Neural progenitor cell (in vitro differentiated cells): Measurements from ENCODE around the gene CXCL5. TPM values are rescaled to one million over a fixed set of nuclear protein-coding genes. Genes with fewer than 3 reads are reported as not detected.

Experiments used
- DNase-seq: peaks from one replicate; pipeline ENCODE4 v3.0.0-alpha.2; 2016; ENCODE audit warnings: low spot score
- H2AFZ ChIP-seq: fragments of 200-600 bp; sonication (generic); replicated peaks from 2 replicates; pipeline ENCODE4 v1.6.1; 2016; ENCODE audit warnings: antibody characterized with exemption
- H3F3A ChIP-seq: fragments of 200-600 bp; sonication (generic); 2 replicates; pipeline ENCODE4 v1.6.1; 2016; ENCODE audit warnings: antibody characterized with exemption, low read depth
- H3K27ac ChIP-seq: fragments of 200-600 bp; sonication (generic); 2 replicates; pipeline ENCODE4 v1.5.1; 2016; ENCODE audit warnings: mild to moderate bottlenecking
- H3K27me3 ChIP-seq: fragments of 200-600 bp; sonication (generic); 2 replicates; pipeline ENCODE4 v1.6.1; 2016; ENCODE audit warnings: mild to moderate bottlenecking, moderate library complexity
- H3K36me3 ChIP-seq: fragments of 200-600 bp; sonication (generic); 2 replicates; pipeline ENCODE4 v1.5.1; 2016
- H3K4me1 ChIP-seq: fragments of 200-600 bp; sonication (generic); 2 replicates; pipeline ENCODE4 v1.6.1; 2016; ENCODE audit warnings: mixed run types
- H3K4me2 ChIP-seq: fragments of 200-600 bp; sonication (generic); 2 replicates; pipeline ENCODE4 v1.6.1; 2016
- H3K4me3 ChIP-seq: fragments of 200-600 bp; sonication (generic); 2 replicates; pipeline ENCODE4 v1.5.1; 2016
- H3K79me2 ChIP-seq: fragments of 200-600 bp; sonication (generic); 2 replicates; pipeline ENCODE4 v1.6.1; 2016; ENCODE audit warnings: low read depth
- H3K9ac ChIP-seq: fragments of 200-600 bp; sonication (generic); 2 replicates; pipeline ENCODE4 v1.6.1; 2016
- H3K9me3 ChIP-seq: fragments of 200-600 bp; sonication (generic); 2 replicates; pipeline ENCODE4 v1.5.1; 2016; ENCODE audit warnings: low read depth
- H4K20me1 ChIP-seq: fragments of 200-600 bp; sonication (generic); 2 replicates; pipeline ENCODE4 v1.6.1; 2016; ENCODE audit warnings: low read depth
- H3K27ac Mint-ChIP-seq: 3 replicates; pipeline ENCODE4 v1.8.0; 2021; ENCODE audit warnings: mixed read lengths
- H3K27me3 Mint-ChIP-seq: 2 replicates; pipeline ENCODE4 v1.8.0; 2022; ENCODE audit warnings: low read depth, mild to moderate bottlenecking, inconsistent platforms, moderate library complexity, mixed read lengths; ENCODE audit not compliant: insufficient read depth
- H3K36me3 Mint-ChIP-seq: 3 replicates; pipeline ENCODE4 v1.8.0; 2021; ENCODE audit warnings: mixed read lengths
- H3K4me1 Mint-ChIP-seq: 3 replicates; pipeline ENCODE4 v1.8.0; 2021; ENCODE audit warnings: mixed read lengths
- H3K4me3 Mint-ChIP-seq: 3 replicates; pipeline ENCODE4 v1.8.0; 2021; ENCODE audit warnings: mild to moderate bottlenecking, moderate library complexity, mixed read lengths
- H3K9me3 Mint-ChIP-seq: 3 replicates; pipeline ENCODE4 v1.8.0; 2020; ENCODE audit warnings: mixed read lengths
- EZH2 ChIP-seq: fragments of 200-600 bp; sonication (generic); IDR thresholded peaks from 2 replicates; pipeline ENCODE4 v1.6.1; 2017; ENCODE audit warnings: antibody characterized with exemption, mild to moderate bottlenecking, moderate library complexity
- EZH2phosphoT487 ChIP-seq: fragments of 200-600 bp; sonication (generic); IDR thresholded peaks from 2 replicates; pipeline ENCODE4 v1.6.1; 2017; ENCODE audit warnings: antibody characterized with exemption
- total RNA-seq: library from RNA; depleted of rRNA; stranded (reverse); fragments of >200 nt; gene quantifications from 2 replicates; pipeline ENCODE4 v1.2.3, GENCODE V29; 2015; ENCODE audit warnings: low replicate concordance
- TF ChIP-seq, protein P1 (sequence below): fragments of 200-600 bp; sonication (generic); IDR thresholded peaks from 2 replicates; pipeline ENCODE4 v1.5.1; 2017; ENCODE audit warnings: antibody characterized with exemption, mild to moderate bottlenecking

CXCL5 gene
- total RNA-seq, 1 donor from 2014 or later: 0.15 TPM

DNA sequence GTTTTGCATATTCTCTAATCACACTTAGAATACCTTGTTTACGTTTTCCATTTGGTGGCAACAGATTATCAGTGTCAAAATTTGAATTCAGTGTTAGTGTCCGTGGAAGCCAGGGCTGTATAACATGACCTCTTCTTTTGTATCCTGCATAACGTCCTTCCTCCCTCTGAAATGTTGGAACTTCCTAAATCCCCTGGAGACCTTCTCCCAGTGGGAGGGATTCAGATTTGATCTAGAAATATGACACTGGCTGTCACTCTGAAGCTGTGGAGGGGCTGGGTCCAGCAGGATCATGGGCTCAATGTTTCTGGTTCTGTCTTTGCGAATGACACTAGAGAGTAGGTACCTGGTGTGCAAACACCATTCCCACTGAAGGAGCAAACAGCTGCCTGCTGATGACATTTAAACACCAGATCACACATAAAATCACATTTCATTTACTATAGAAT lies 40.9 kb upstream of the CXCL5 start:
- H3K9me3 Mint-ChIP-seq: no peaks in the 10 kb centered on the region
- no peak overlapping the region for H3K27ac Mint-ChIP-seq
- Histone ChIP-seq H3K4me1 (peaks cover 13% of the 10 kb centered on the region), H3F3A (no peaks in the 10 kb centered on the region), H4K20me1 (no peaks in the 10 kb centered on the region), H3K36me3 (no peaks in the 10 kb centered on the region), H3K4me3 (peak overlapping the region; percentile 86), H3K79me2 (no peaks in the 10 kb centered on the region), H3K9me3 (no peaks in the 10 kb centered on the region), H3K27me3 (peaks cover 34% of the 10 kb centered on the region), H3K4me2 (peak overlapping the region; percentile 96), H2AFZ (peak overlapping the region; percentile 100), H3K9ac (no peak overlapping the region), H3K27ac (no peak overlapping the region)
- no peaks in the 10 kb centered on the region for H3K36me3 Mint-ChIP-seq
- TF ChIP-seq EZH2 (no peak), EZH2phosphoT487 (no peak)
- TF ChIP-seq, protein P1, sequence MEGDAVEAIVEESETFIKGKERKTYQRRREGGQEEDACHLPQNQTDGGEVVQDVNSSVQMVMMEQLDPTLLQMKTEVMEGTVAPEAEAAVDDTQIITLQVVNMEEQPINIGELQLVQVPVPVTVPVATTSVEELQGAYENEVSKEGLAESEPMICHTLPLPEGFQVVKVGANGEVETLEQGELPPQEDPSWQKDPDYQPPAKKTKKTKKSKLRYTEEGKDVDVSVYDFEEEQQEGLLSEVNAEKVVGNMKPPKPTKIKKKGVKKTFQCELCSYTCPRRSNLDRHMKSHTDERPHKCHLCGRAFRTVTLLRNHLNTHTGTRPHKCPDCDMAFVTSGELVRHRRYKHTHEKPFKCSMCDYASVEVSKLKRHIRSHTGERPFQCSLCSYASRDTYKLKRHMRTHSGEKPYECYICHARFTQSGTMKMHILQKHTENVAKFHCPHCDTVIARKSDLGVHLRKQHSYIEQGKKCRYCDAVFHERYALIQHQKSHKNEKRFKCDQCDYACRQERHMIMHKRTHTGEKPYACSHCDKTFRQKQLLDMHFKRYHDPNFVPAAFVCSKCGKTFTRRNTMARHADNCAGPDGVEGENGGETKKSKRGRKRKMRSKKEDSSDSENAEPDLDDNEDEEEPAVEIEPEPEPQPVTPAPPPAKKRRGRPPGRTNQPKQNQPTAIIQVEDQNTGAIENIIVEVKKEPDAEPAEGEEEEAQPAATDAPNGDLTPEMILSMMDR: no peak
- peaks cover 4% of the 10 kb centered on the region for H3K27me3 Mint-ChIP-seq
- peak overlapping the region; percentile 88 for H3K4me3 Mint-ChIP-seq
- H3K4me1 Mint-ChIP-seq: peaks cover 15% of the 10 kb centered on the region
- DNase-seq: no peak

GRCh38 chr4:74038425-74039314 lies 40.2 kb upstream of the CXCL5 start, which contains the start of gene CXCL3:
TSS of gene CXCL3 (minus strand) at chr4:74038689. CDS start at chr4:74038611, 78 bp downstream.
- peak; percentile 84 for DNase-seq
- Histone ChIP-seq H3K9ac (no peak within 1 kb of the TSS), H3K27ac (no peak within 1 kb of the TSS), H2AFZ (peak within 1 kb of the TSS; percentile 100), H3K4me2 (peak within 1 kb of the TSS; percentile 96), H3K27me3 (peaks cover 34% of the 10 kb centered on the region), H3K36me3 (no peaks in the 10 kb centered on the region), H3K79me2 (no peaks in the 10 kb centered on the region), H3F3A (no peaks in the 10 kb centered on the region), H3K4me1 (peaks cover 13% of the 10 kb centered on the region), H4K20me1 (no peaks in the 10 kb centered on the region), H3K4me3 (peak within 1 kb of the TSS; percentile 86), H3K9me3 (no peaks in the 10 kb centered on the region)
- Mint-ChIP-seq H3K4me3 (peak within 1 kb of the TSS; percentile 88), H3K9me3 (no peaks in the 10 kb centered on the region), H3K27me3 (peaks cover 4% of the 10 kb centered on the region), H3K4me1 (peaks cover 15% of the 10 kb centered on the region), H3K36me3 (no peaks in the 10 kb centered on the region), H3K27ac (peak within 1 kb of the TSS; percentile 31)
- TF ChIP-seq, protein P1: peak; percentile 57
- no peak for TF ChIP-seq EZH2phosphoT487
- no peak for TF ChIP-seq EZH2

GRCh38 chr4:74038086-74038424 lies 39.6 kb upstream of the CXCL5 start:
- H3K4me3 Mint-ChIP-seq: peak overlapping the region; percentile 88
- Histone ChIP-seq H3K4me1 (peaks cover 13% of the 10 kb centered on the region), H3K4me2 (peak overlapping the region; percentile 96), H3K36me3 (no peaks in the 10 kb centered on the region), H3K27ac (no peak overlapping the region), H3K9ac (no peak overlapping the region), H3K27me3 (peaks cover 34% of the 10 kb centered on the region), H4K20me1 (no peaks in the 10 kb centered on the region), H3K79me2 (no peaks in the 10 kb centered on the region), H3K9me3 (no peaks in the 10 kb centered on the region), H3K4me3 (peak overlapping the region; percentile 86), H3F3A (no peaks in the 10 kb centered on the region), H2AFZ (peak overlapping the region; percentile 100)
- H3K9me3 Mint-ChIP-seq: no peaks in the 10 kb centered on the region
- H3K27ac Mint-ChIP-seq: peak overlapping the region; percentile 31
- TF ChIP-seq EZH2: no peak
- TF ChIP-seq EZH2phosphoT487: no peak
- TF ChIP-seq, protein P1: no peak
- H3K4me1 Mint-ChIP-seq: peaks cover 15% of the 10 kb centered on the region
- peak; percentile 31 for DNase-seq
- H3K27me3 Mint-ChIP-seq: peaks cover 4% of the 10 kb centered on the region
- H3K36me3 Mint-ChIP-seq: no peaks in the 10 kb centered on the region
